H1 (cell line): ENCODE data around the gene PIGT. TPM values are rescaled to one million over a fixed set of nuclear protein-coding genes. Genes with fewer than 3 reads are reported as not detected.

ENCODE experiments used
- ASH2L ChIP-seq: fragments of 200-600, 300-600 bp; sonication (generic); IDR thresholded peaks from one replicate; pipeline ENCODE4 v1.7.1; 2017; ENCODE audit warnings: low read length
- ATF2 ChIP-seq: IDR thresholded peaks from 2 replicates; pipeline ENCODE4 v1.6.1; 2012; ENCODE audit warnings: low read length, inconsistent platforms
- BACH1 ChIP-seq: IDR thresholded peaks from 2 replicates; pipeline ENCODE4 v1.6.1; 2012; ENCODE audit warnings: low read length, improper control_type of control experiment
- BRCA1 ChIP-seq: IDR thresholded peaks from 2 replicates; pipeline ENCODE4 v1.6.1; 2012; ENCODE audit warnings: low read depth, low read length, improper control_type of control experiment
- CBX5 ChIP-seq: fragments of 300-800, 300-1000 bp; sonication (generic); IDR thresholded peaks from 2 replicates; pipeline ENCODE4 v1.7.1; 2016; ENCODE audit warnings: antibody characterized with exemption, low read length, low read depth
- CBX8 ChIP-seq: fragments of 300-800, 300-1000 bp; sonication (generic); IDR thresholded peaks from 2 replicates; pipeline ENCODE4 v1.7.1; 2016; ENCODE audit warnings: low read depth, low read length, borderline replicate concordance
- CTCF ChIP-seq, 3 experiments: IDR thresholded peaks; 1 replicate in 2 of 3; 2 replicates in 1 of 3; pipeline versions ENCODE4 v1.5.1 to v1.6.1; 2011; ENCODE audit warnings: low read length in 3 of 3, mild to moderate bottlenecking in 3 of 3, inconsistent platforms in 2 of 3, low read depth in 1 of 3, moderate library complexity in 1 of 3; ENCODE audit not compliant: insufficient read depth in 1 of 3; ENCODE audit errors: control extremely low read depth in 1 of 3
- JUN ChIP-seq: IDR thresholded peaks from 2 replicates; pipeline ENCODE4 v1.6.1; 2011; ENCODE audit warnings: low read depth, mild to moderate bottlenecking, improper control_type of control experiment, low read length
- JUND ChIP-seq: IDR thresholded peaks from 2 replicates; pipeline ENCODE4 v1.6.1; 2011; ENCODE audit warnings: mild to moderate bottlenecking, improper control_type of control experiment, low read length
- KDM1A ChIP-seq: fragments of 200-600, 300-600 bp; sonication (generic); IDR thresholded peaks from 2 replicates; pipeline ENCODE4 v1.7.1; 2016; ENCODE audit warnings: mild to moderate bottlenecking, low read length, borderline replicate concordance
- KDM4A ChIP-seq: IDR thresholded peaks from one replicate; pipeline ENCODE4 v1.7.1; 2012; ENCODE audit warnings: low read depth, mild to moderate bottlenecking, moderate library complexity, low read length, inconsistent platforms; ENCODE audit not compliant: severe bottlenecking
- MAX ChIP-seq: IDR thresholded peaks from 2 replicates; pipeline ENCODE4 v1.6.1; 2012; ENCODE audit warnings: inconsistent platforms
- SP1 ChIP-seq: IDR thresholded peaks from 2 replicates; pipeline ENCODE4 v1.6.1; 2011; ENCODE audit warnings: low read depth, low read length
- SUZ12 ChIP-seq: fragments of 200-600 bp; sonication (generic); IDR thresholded peaks from 2 replicates; pipeline ENCODE4 v1.6.1; 2012; ENCODE audit warnings: mild to moderate bottlenecking, inconsistent platforms, low read length, moderate library complexity, mixed read lengths
- TAF7 ChIP-seq: optimal IDR thresholded peaks from 2 replicates; pipeline ENCODE3; 2011; ENCODE audit warnings: low read depth, mild to moderate bottlenecking, inconsistent platforms, low read length, moderate library complexity, borderline replicate concordance
- YY1 ChIP-seq: IDR thresholded peaks from 2 replicates; pipeline ENCODE4 v1.6.1; 2011; ENCODE audit warnings: low read depth, mild to moderate bottlenecking, low read length
- polyA plus RNA-seq, 7 experiments: library from polyadenylated mRNA; depleted of rRNA in 3 of 7; stranded (reverse) in 5 of 7; unstranded in 2 of 7; fragments of >200 nt in 5 of 7; fragments of 200-250 nt in 2 of 7; gene quantifications; 1 replicate in 5 of 7; 2 replicates in 1 of 7; 4 replicates in 1 of 7; pipeline versions ENCODE4 v1.2.1 to v1.2.3, GENCODE V29; 2011 to 2013; ENCODE audit warnings: missing spikeins in 2 of 7, mixed read lengths in 2 of 7
- total RNA-seq: library from RNA; stranded (reverse); fragmentation: NEBNext Ultra II Directional; extraction: Animal tissue kit (Norgen Biotek cat#: 25700); gene quantifications from 2 replicates; pipeline ENCODE4 v1.2.1, GENCODE V29; 2021

PIGT gene
- total and polyA plus RNA-seq, 2 of the 8 experiments (the other 6 are each of a cell fraction or from before 2014, with no cell fraction given): 66.0 to 89.7 TPM

- TF ChIP-seq JUND: no peak
- no peak for TF ChIP-seq KDM1A
- peak; percentile 25; the same call in 1 of the 2 replicates for TF ChIP-seq MAX
- peak; percentile 54 for TF ChIP-seq KDM4A
- TF ChIP-seq YY1: peak; percentile 76
- TF ChIP-seq CBX5: no peak
- TF ChIP-seq SUZ12: no peak
- TF ChIP-seq ASH2L: peak; percentile 76
- no peak for TF ChIP-seq BACH1
- no peak for TF ChIP-seq TAF7
- no peak for TF ChIP-seq BRCA1
- no peak for TF ChIP-seq SP1
- no peak for TF ChIP-seq JUN
- TF ChIP-seq ATF2: no peak
- no peak for TF ChIP-seq CBX8
- TF ChIP-seq CTCF (IDR thresholded peaks at IDR 0.05; ENCODE audit: control extremely low read depth in 1 of 3, insufficient read depth in 1 of 3, low read depth in 1 of 3, low read length in 3 of 3): peak; percentile 93 to 97 (median 95)
Observed at GRCh38 chr20:45436732-45437485, 21.0 kb downstream of the PIGT start (continued).
